Mesendoderm (in vitro differentiated cells): ENCODE results near the gene HEMK1.
A peak's percentile ranks its signal among the peaks of the same experiment; 100 is the strongest.

Experiments used
- DNase-seq: peaks from one replicate; pipeline ENCODE4 v3.0.0; 2013
- H2AK5ac ChIP-seq: 2 replicates; pipeline ENCODE4 v1.6.1; 2013; ENCODE audit warnings: low read length, inconsistent platforms
- H2BK120ac ChIP-seq: 2 replicates; pipeline ENCODE4 v1.6.1; 2013; ENCODE audit warnings: low read depth, mild to moderate bottlenecking, low read length, moderate library complexity, mixed read lengths
- H2BK15ac ChIP-seq: replicated peaks from 2 replicates; pipeline ENCODE4 v1.6.1; 2013; ENCODE audit warnings: low read depth, mild to moderate bottlenecking, moderate library complexity
- H2BK5ac ChIP-seq: 2 replicates; pipeline ENCODE4 v1.6.1; 2013; ENCODE audit warnings: low read length, inconsistent platforms
- H3K18ac ChIP-seq: 2 replicates; pipeline ENCODE4 v1.6.1; 2013; ENCODE audit warnings: mild to moderate bottlenecking, low read length, mixed read lengths
- H3K23ac ChIP-seq: one replicate; pipeline ENCODE4 v1.6.1; 2013; ENCODE audit warnings: low read length
- H3K27ac ChIP-seq: 2 replicates; pipeline ENCODE4 v1.5.1; 2013; ENCODE audit warnings: low read depth, mild to moderate bottlenecking, inconsistent platforms, low read length, moderate library complexity
- H3K27me3 ChIP-seq: 2 replicates; pipeline ENCODE4 v1.6.1; 2013; ENCODE audit warnings: low read length, control low read depth, mild to moderate bottlenecking, inconsistent platforms; ENCODE audit not compliant: insufficient read depth, poor library complexity
- H3K36me3 ChIP-seq: 2 replicates; pipeline ENCODE4 v1.6.1; 2013; ENCODE audit warnings: low read length, inconsistent platforms; ENCODE audit not compliant: control insufficient read depth, insufficient read depth
- H3K4ac ChIP-seq: one replicate; pipeline ENCODE4 v1.6.1; 2013; ENCODE audit warnings: low read depth, mild to moderate bottlenecking, low read length, moderate library complexity
- H3K4me1 ChIP-seq: 2 replicates; pipeline ENCODE4 v1.6.1; 2013; ENCODE audit warnings: low read depth, low read length, inconsistent platforms; ENCODE audit not compliant: control insufficient read depth
- H3K4me2 ChIP-seq: 2 replicates; pipeline ENCODE4 v1.6.1; 2013; ENCODE audit warnings: low read length
- H3K4me3 ChIP-seq: 2 replicates; pipeline ENCODE4 v1.5.1; 2013; ENCODE audit warnings: mild to moderate bottlenecking, low read length
- H3K56ac ChIP-seq: one replicate; pipeline ENCODE4 v1.6.1; 2013; ENCODE audit warnings: low read length
- H3K79me1 ChIP-seq: 2 replicates; pipeline ENCODE4 v1.6.1; 2013; ENCODE audit warnings: low read length, inconsistent platforms
- H3K79me2 ChIP-seq: 2 replicates; pipeline ENCODE4 v1.6.1; 2013; ENCODE audit warnings: mild to moderate bottlenecking, low read length; ENCODE audit not compliant: control insufficient read depth, insufficient read depth
- H3K9ac ChIP-seq: 2 replicates; pipeline ENCODE4 v1.6.1; 2013; ENCODE audit warnings: low read length, inconsistent platforms
- H4K5ac ChIP-seq: one replicate; pipeline ENCODE4 v1.6.1; 2013; ENCODE audit warnings: low read length
- H4K8ac ChIP-seq: one replicate; pipeline ENCODE4 v1.6.1; 2013; ENCODE audit warnings: low read depth, mild to moderate bottlenecking, control low read depth, low read length, moderate library complexity
- WGBS: extraction: QIAGEN DNeasy Blood & Tissue Kit; methylation state at CpG from one replicate; pipeline ENCODE4 v1.1.7; 2013; ENCODE audit warnings: low lambda C conversion rate, missing lambda C conversion rate; ENCODE audit not compliant: insufficient coverage; ENCODE audit errors: extremely low coverage; 5-methylcytosine and 5-hydroxymethylcytosine counted together

The HEMK1 gene

GRCh38 chr3:50625231-50626182 is 56.2 kb downstream of the HEMK1 start:
- H3K4ac ChIP-seq, result no peak overlapping the region
- H3K79me2 ChIP-seq, result no peaks in the 10 kb centered on the region
- peaks cover 8% of the 10 kb centered on the region for H3K4me1 ChIP-seq
- WGBS, result no CpG with 5 or more reads among the region's 18 CpGs
- no peak overlapping the region for H2BK120ac ChIP-seq
- H4K5ac ChIP-seq, result no peak overlapping the region
- no peak overlapping the region for H3K4me2 ChIP-seq
- H2BK15ac ChIP-seq, result no peak overlapping the region
- H3K56ac ChIP-seq, result peak overlapping the region; percentile 49
- no peak for DNase-seq
- H3K9ac ChIP-seq, result no peak overlapping the region
- peaks cover 9% of the 10 kb centered on the region for H3K79me1 ChIP-seq
- H3K18ac ChIP-seq, result no peak overlapping the region
- no peak overlapping the region for H3K27ac ChIP-seq
- H4K8ac ChIP-seq, result no peak overlapping the region
- no peak overlapping the region for H3K4me3 ChIP-seq
- H2BK5ac ChIP-seq, result no peak overlapping the region
- H3K36me3 ChIP-seq, result no peaks in the 10 kb centered on the region
- H3K23ac ChIP-seq, result no peak overlapping the region
- no peaks in the 10 kb centered on the region for H3K27me3 ChIP-seq
- no peak overlapping the region for H2AK5ac ChIP-seq

GRCh38 chr3:50626401-50626800 is 57.1 kb downstream of the HEMK1 start:
- Histone ChIP-seq H3K4me1 (peaks cover 8% of the 10 kb centered on the region), H3K9ac (no peak overlapping the region), H2BK120ac (no peak overlapping the region), H3K27me3 (no peaks in the 10 kb centered on the region), H2BK15ac (no peak overlapping the region), H4K8ac (no peak overlapping the region), H4K5ac (no peak overlapping the region), H3K4me3 (no peak overlapping the region), H3K36me3 (no peaks in the 10 kb centered on the region), H3K4me2 (no peak overlapping the region), H2BK5ac (no peak overlapping the region), H3K79me1 (peaks cover 9% of the 10 kb centered on the region), H3K79me2 (no peaks in the 10 kb centered on the region), H3K27ac (no peak overlapping the region), H3K18ac (no peak overlapping the region), H3K56ac (peak overlapping the region; percentile 20), H3K4ac (no peak overlapping the region), H2AK5ac (no peak overlapping the region), H3K23ac (no peak overlapping the region)
- DNase-seq, result no peak
- no CpG with 5 or more reads among the region's 3 CpGs for WGBS

- Histone ChIP-seq H3K56ac (no peak overlapping the region), H3K4me2 (no peak overlapping the region), H3K36me3 (no peaks in the 10 kb centered on the region), H3K4me3 (no peak overlapping the region), H3K4ac (no peak overlapping the region), H3K18ac (no peak overlapping the region), H3K27me3 (no peaks in the 10 kb centered on the region), H4K5ac (no peak overlapping the region), H2AK5ac (no peak overlapping the region), H2BK5ac (no peak overlapping the region), H3K79me1 (peaks cover 9% of the 10 kb centered on the region), H3K79me2 (no peaks in the 10 kb centered on the region), H3K23ac (no peak overlapping the region), H2BK120ac (no peak overlapping the region), H3K9ac (no peak overlapping the region), H4K8ac (no peak overlapping the region), H2BK15ac (no peak overlapping the region), H3K27ac (no peak overlapping the region), H3K4me1 (peaks cover 8% of the 10 kb centered on the region)
- DNase-seq, result peak; percentile 89
- no CpG with 5 or more reads among the region's 6 CpGs for WGBS
Measured at GRCh38 chr3:50627407-50628051, 58.2 kb downstream of the HEMK1 start.

GRCh38 chr3:50628601-50629000 is 59.3 kb downstream of the HEMK1 start:
- Histone ChIP-seq H3K36me3 (no peaks in the 10 kb centered on the region), H2BK15ac (no peak overlapping the region), H3K79me1 (peaks cover 8% of the 10 kb centered on the region), H3K4ac (no peak overlapping the region), H3K9ac (no peak overlapping the region), H3K4me1 (peaks cover 8% of the 10 kb centered on the region), H4K5ac (no peak overlapping the region), H3K23ac (no peak overlapping the region), H2BK5ac (no peak overlapping the region), H3K56ac (no peak overlapping the region), H3K27ac (no peak overlapping the region), H3K18ac (no peak overlapping the region), H2AK5ac (no peak overlapping the region), H3K4me2 (no peak overlapping the region), H3K4me3 (no peak overlapping the region), H2BK120ac (no peak overlapping the region), H4K8ac (no peak overlapping the region), H3K27me3 (no peaks in the 10 kb centered on the region), H3K79me2 (no peaks in the 10 kb centered on the region)
- no peak for DNase-seq
- no CpG with 5 or more reads among the region's 3 CpGs for WGBS

GRCh38 chr3:50630394-50630793 is 61.1 kb downstream of the HEMK1 start:
- no peaks in the 10 kb centered on the region for H3K36me3 ChIP-seq
- no CpG with 5 or more reads among the region's 6 CpGs for WGBS
- H3K4me3 ChIP-seq, result no peak overlapping the region
- no peak overlapping the region for H3K27ac ChIP-seq
- no peak overlapping the region for H2BK15ac ChIP-seq
- no peak overlapping the region for H2AK5ac ChIP-seq
- no peaks in the 10 kb centered on the region for H3K27me3 ChIP-seq
- H3K18ac ChIP-seq, result no peak overlapping the region
- no peak overlapping the region for H3K4ac ChIP-seq
- H4K8ac ChIP-seq, result no peak overlapping the region
- no peak overlapping the region for H3K9ac ChIP-seq
- DNase-seq, result no peak
- no peak overlapping the region for H3K4me2 ChIP-seq
- no peak overlapping the region for H3K56ac ChIP-seq
- H3K79me1 ChIP-seq, result peaks cover 11% of the 10 kb centered on the region
- H3K4me1 ChIP-seq, result peaks cover under 1% of the 10 kb centered on the region
- no peak overlapping the region for H2BK120ac ChIP-seq
- H3K79me2 ChIP-seq, result no peaks in the 10 kb centered on the region
- H4K5ac ChIP-seq, result no peak overlapping the region
- H3K23ac ChIP-seq, result no peak overlapping the region
- H2BK5ac ChIP-seq, result no peak overlapping the region
